Neural progenitor cell (in vitro differentiated cells): ENCODE measurements around the gene MGAT4A. TPM values are rescaled to one million over a fixed set of nuclear protein-coding genes. Genes with fewer than 3 reads are reported as not detected.

Experiments used
- DNase-seq: peaks from one replicate; pipeline ENCODE4 v3.0.0-alpha.2; 2016; ENCODE audit warnings: low spot score
- H2AFZ ChIP-seq: fragments of 200-600 bp; sonication (generic); replicated peaks from 2 replicates; pipeline ENCODE4 v1.6.1; 2016; ENCODE audit warnings: antibody characterized with exemption
- H3F3A ChIP-seq: fragments of 200-600 bp; sonication (generic); 2 replicates; pipeline ENCODE4 v1.6.1; 2016; ENCODE audit warnings: antibody characterized with exemption, low read depth
- H3K27ac ChIP-seq: fragments of 200-600 bp; sonication (generic); 2 replicates; pipeline ENCODE4 v1.5.1; 2016; ENCODE audit warnings: mild to moderate bottlenecking
- H3K27me3 ChIP-seq: fragments of 200-600 bp; sonication (generic); 2 replicates; pipeline ENCODE4 v1.6.1; 2016; ENCODE audit warnings: mild to moderate bottlenecking, moderate library complexity
- H3K36me3 ChIP-seq: fragments of 200-600 bp; sonication (generic); 2 replicates; pipeline ENCODE4 v1.5.1; 2016
- H3K4me1 ChIP-seq: fragments of 200-600 bp; sonication (generic); 2 replicates; pipeline ENCODE4 v1.6.1; 2016; ENCODE audit warnings: mixed run types
- H3K4me2 ChIP-seq: fragments of 200-600 bp; sonication (generic); 2 replicates; pipeline ENCODE4 v1.6.1; 2016
- H3K4me3 ChIP-seq: fragments of 200-600 bp; sonication (generic); 2 replicates; pipeline ENCODE4 v1.5.1; 2016
- H3K79me2 ChIP-seq: fragments of 200-600 bp; sonication (generic); 2 replicates; pipeline ENCODE4 v1.6.1; 2016; ENCODE audit warnings: low read depth
- H3K9ac ChIP-seq: fragments of 200-600 bp; sonication (generic); 2 replicates; pipeline ENCODE4 v1.6.1; 2016
- H3K9me3 ChIP-seq: fragments of 200-600 bp; sonication (generic); 2 replicates; pipeline ENCODE4 v1.5.1; 2016; ENCODE audit warnings: low read depth
- H4K20me1 ChIP-seq: fragments of 200-600 bp; sonication (generic); 2 replicates; pipeline ENCODE4 v1.6.1; 2016; ENCODE audit warnings: low read depth
- H3K27ac Mint-ChIP-seq: 3 replicates; pipeline ENCODE4 v1.8.0; 2021; ENCODE audit warnings: mixed read lengths
- H3K27me3 Mint-ChIP-seq: 2 replicates; pipeline ENCODE4 v1.8.0; 2022; ENCODE audit warnings: low read depth, mild to moderate bottlenecking, inconsistent platforms, moderate library complexity, mixed read lengths; ENCODE audit not compliant: insufficient read depth
- H3K36me3 Mint-ChIP-seq: 3 replicates; pipeline ENCODE4 v1.8.0; 2021; ENCODE audit warnings: mixed read lengths
- H3K4me1 Mint-ChIP-seq: 3 replicates; pipeline ENCODE4 v1.8.0; 2021; ENCODE audit warnings: mixed read lengths
- H3K4me3 Mint-ChIP-seq: 3 replicates; pipeline ENCODE4 v1.8.0; 2021; ENCODE audit warnings: mild to moderate bottlenecking, moderate library complexity, mixed read lengths
- H3K9me3 Mint-ChIP-seq: 3 replicates; pipeline ENCODE4 v1.8.0; 2020; ENCODE audit warnings: mixed read lengths
- EZH2 ChIP-seq: fragments of 200-600 bp; sonication (generic); IDR thresholded peaks from 2 replicates; pipeline ENCODE4 v1.6.1; 2017; ENCODE audit warnings: antibody characterized with exemption, mild to moderate bottlenecking, moderate library complexity
- EZH2phosphoT487 ChIP-seq: fragments of 200-600 bp; sonication (generic); IDR thresholded peaks from 2 replicates; pipeline ENCODE4 v1.6.1; 2017; ENCODE audit warnings: antibody characterized with exemption
- total RNA-seq: library from RNA; depleted of rRNA; stranded (reverse); fragments of >200 nt; gene quantifications from 2 replicates; pipeline ENCODE4 v1.2.3, GENCODE V29; 2015; ENCODE audit warnings: low replicate concordance
- TF ChIP-seq, protein P1 (sequence below): fragments of 200-600 bp; sonication (generic); IDR thresholded peaks from 2 replicates; pipeline ENCODE4 v1.5.1; 2017; ENCODE audit warnings: antibody characterized with exemption, mild to moderate bottlenecking

The MGAT4A gene
- total RNA-seq, 1 donor from 2014 or later: 8.0 TPM

GRCh38 chr2:98577313-98577712 is 153.6 kb downstream of the MGAT4A start:
- Histone ChIP-seq H3K27me3 (no peaks in the 10 kb centered on the region), H4K20me1 (no peaks in the 10 kb centered on the region), H3K79me2 (no peaks in the 10 kb centered on the region), H3K4me2 (no peak overlapping the region), H3K27ac (no peak overlapping the region), H3K9me3 (no peaks in the 10 kb centered on the region), H3K9ac (no peak overlapping the region), H3K4me1 (no peaks in the 10 kb centered on the region), H3K36me3 (no peaks in the 10 kb centered on the region), H3F3A (no peaks in the 10 kb centered on the region), H2AFZ (no peak overlapping the region), H3K4me3 (no peak overlapping the region)
- H3K9me3 Mint-ChIP-seq: no peaks in the 10 kb centered on the region
- H3K4me1 Mint-ChIP-seq: no peaks in the 10 kb centered on the region
- no peaks in the 10 kb centered on the region for H3K27me3 Mint-ChIP-seq
- DNase-seq: no peak
- H3K27ac Mint-ChIP-seq: no peak overlapping the region
- TF ChIP-seq EZH2phosphoT487 (no peak), EZH2 (no peak)
- TF ChIP-seq, protein P1, sequence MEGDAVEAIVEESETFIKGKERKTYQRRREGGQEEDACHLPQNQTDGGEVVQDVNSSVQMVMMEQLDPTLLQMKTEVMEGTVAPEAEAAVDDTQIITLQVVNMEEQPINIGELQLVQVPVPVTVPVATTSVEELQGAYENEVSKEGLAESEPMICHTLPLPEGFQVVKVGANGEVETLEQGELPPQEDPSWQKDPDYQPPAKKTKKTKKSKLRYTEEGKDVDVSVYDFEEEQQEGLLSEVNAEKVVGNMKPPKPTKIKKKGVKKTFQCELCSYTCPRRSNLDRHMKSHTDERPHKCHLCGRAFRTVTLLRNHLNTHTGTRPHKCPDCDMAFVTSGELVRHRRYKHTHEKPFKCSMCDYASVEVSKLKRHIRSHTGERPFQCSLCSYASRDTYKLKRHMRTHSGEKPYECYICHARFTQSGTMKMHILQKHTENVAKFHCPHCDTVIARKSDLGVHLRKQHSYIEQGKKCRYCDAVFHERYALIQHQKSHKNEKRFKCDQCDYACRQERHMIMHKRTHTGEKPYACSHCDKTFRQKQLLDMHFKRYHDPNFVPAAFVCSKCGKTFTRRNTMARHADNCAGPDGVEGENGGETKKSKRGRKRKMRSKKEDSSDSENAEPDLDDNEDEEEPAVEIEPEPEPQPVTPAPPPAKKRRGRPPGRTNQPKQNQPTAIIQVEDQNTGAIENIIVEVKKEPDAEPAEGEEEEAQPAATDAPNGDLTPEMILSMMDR: no peak
- H3K4me3 Mint-ChIP-seq: no peak overlapping the region
- H3K36me3 Mint-ChIP-seq: peaks cover 15% of the 10 kb centered on the region

DNA sequence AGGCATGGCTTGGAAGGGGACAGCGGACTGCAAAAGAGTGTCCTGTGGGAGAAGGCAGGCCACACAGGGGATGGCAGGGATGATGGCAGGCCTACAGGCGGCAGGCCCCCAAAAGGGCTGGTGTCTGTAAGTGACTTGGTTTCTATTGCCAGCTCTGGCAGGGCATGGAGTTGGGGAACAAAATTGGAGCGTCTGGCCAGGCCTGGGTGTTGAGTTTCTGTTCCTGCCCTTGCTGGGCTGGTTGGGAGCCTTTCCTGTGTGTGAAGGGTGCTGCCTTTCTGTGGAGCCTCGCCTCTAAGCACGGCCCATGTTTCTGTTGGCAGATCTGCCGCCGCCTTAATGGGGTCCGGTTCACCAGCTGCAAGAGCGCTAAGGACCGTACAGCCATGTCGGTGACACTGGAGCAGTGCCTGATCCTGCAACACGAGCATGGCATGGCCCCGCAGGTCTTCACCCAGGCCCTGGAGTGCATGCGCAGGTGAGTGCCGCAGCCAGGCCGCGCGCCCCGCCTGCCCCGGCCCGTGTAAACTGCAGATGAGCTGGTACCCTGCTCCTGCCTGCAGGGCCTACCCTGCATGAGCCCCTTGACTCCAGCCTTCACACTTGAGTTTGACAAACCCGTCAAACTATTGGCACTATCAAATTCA is 154.1 kb downstream of the MGAT4A start:
- Histone ChIP-seq H3K27me3 (no peaks in the 10 kb centered on the region), H3K79me2 (no peaks in the 10 kb centered on the region), H3K27ac (no peak overlapping the region), H3K4me2 (no peak overlapping the region), H3K9ac (no peak overlapping the region), H3K36me3 (no peaks in the 10 kb centered on the region), H3F3A (no peaks in the 10 kb centered on the region), H4K20me1 (no peaks in the 10 kb centered on the region), H3K4me1 (no peaks in the 10 kb centered on the region), H3K4me3 (no peak overlapping the region), H3K9me3 (no peaks in the 10 kb centered on the region), H2AFZ (no peak overlapping the region)
- Mint-ChIP-seq H3K36me3 (peaks cover 15% of the 10 kb centered on the region), H3K9me3 (no peaks in the 10 kb centered on the region), H3K27me3 (no peaks in the 10 kb centered on the region), H3K4me1 (no peaks in the 10 kb centered on the region), H3K27ac (no peak overlapping the region), H3K4me3 (no peak overlapping the region)
- TF ChIP-seq EZH2 (no peak), EZH2phosphoT487 (no peak)
- TF ChIP-seq, protein P1: no peak
- no peak for DNase-seq

DNA sequence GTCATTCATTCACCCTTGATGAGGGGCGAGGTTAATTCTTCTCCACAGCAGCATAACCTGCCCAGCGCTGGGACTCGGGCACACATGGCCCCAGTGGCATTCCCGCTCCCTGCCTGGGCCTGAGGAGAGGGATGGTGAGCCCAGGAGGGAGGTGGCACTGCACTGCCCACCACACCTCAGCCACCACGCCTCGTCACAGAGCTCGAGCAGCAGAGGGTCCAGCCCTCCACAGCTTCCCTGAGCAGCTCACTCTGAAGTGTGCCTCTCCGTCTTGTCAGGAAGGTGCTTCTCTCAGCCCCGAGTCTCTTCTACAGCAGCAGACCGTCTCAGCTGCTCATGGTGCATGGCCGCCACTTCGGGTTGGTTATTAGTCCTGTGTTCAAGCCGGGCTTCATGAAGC is 157.5 kb downstream of the MGAT4A start:
- Histone ChIP-seq H3K4me3 (no peak overlapping the region), H3K27me3 (no peaks in the 10 kb centered on the region), H3K27ac (no peak overlapping the region), H3F3A (no peaks in the 10 kb centered on the region), H3K4me1 (no peaks in the 10 kb centered on the region), H3K9ac (no peak overlapping the region), H3K79me2 (no peaks in the 10 kb centered on the region), H3K4me2 (no peak overlapping the region), H2AFZ (no peak overlapping the region), H4K20me1 (no peaks in the 10 kb centered on the region), H3K36me3 (no peaks in the 10 kb centered on the region), H3K9me3 (no peaks in the 10 kb centered on the region)
- no peak overlapping the region for H3K4me3 Mint-ChIP-seq
- no peak for DNase-seq
- no peak for TF ChIP-seq EZH2
- peak overlapping the region; percentile 74 for H3K27ac Mint-ChIP-seq
- peaks cover 5% of the 10 kb centered on the region for H3K27me3 Mint-ChIP-seq
- H3K9me3 Mint-ChIP-seq: no peaks in the 10 kb centered on the region
- peaks cover 15% of the 10 kb centered on the region for H3K36me3 Mint-ChIP-seq
- no peaks in the 10 kb centered on the region for H3K4me1 Mint-ChIP-seq

- no peaks in the 10 kb centered on the region for H3K9me3 Mint-ChIP-seq
- H3K4me3 ChIP-seq: no peak overlapping the region
- H3K27me3 Mint-ChIP-seq: peaks cover 5% of the 10 kb centered on the region
- H3K36me3 Mint-ChIP-seq: peaks cover 12% of the 10 kb centered on the region
- no peaks in the 10 kb centered on the region for H3K36me3 ChIP-seq
- no peak for DNase-seq
- no peaks in the 10 kb centered on the region for H3K4me1 ChIP-seq
- H3K79me2 ChIP-seq: no peaks in the 10 kb centered on the region
- H3K4me2 ChIP-seq: no peak overlapping the region
- no peak overlapping the region for H3K27ac Mint-ChIP-seq
- H3K27me3 ChIP-seq: no peaks in the 10 kb centered on the region
- no peaks in the 10 kb centered on the region for H3K4me1 Mint-ChIP-seq
- no peaks in the 10 kb centered on the region for H4K20me1 ChIP-seq
- H3K9me3 ChIP-seq: no peaks in the 10 kb centered on the region
- H3K4me3 Mint-ChIP-seq: no peak overlapping the region
- no peak overlapping the region for H3K9ac ChIP-seq
- TF ChIP-seq, protein P1: no peak
- TF ChIP-seq EZH2phosphoT487 (no peak), EZH2 (no peak)
- no peak overlapping the region for H3K27ac ChIP-seq
- no peaks in the 10 kb centered on the region for H3F3A ChIP-seq
- no peak overlapping the region for H2AFZ ChIP-seq
Observed at GRCh38 chr2:98572676-98573075, 158.3 kb downstream of the MGAT4A start.
